ENCODE measurements around the gene ACTRT2. TPM values are rescaled to one million over a fixed set of nuclear protein-coding genes. Genes with fewer than 3 reads are reported as not detected.

Gene ACTRT2
- total and polyA plus RNA-seq, 2 of the 8 experiments (the other 6 are each of a cell fraction or from before 2014, with no cell fraction given), result not detected

DNA sequence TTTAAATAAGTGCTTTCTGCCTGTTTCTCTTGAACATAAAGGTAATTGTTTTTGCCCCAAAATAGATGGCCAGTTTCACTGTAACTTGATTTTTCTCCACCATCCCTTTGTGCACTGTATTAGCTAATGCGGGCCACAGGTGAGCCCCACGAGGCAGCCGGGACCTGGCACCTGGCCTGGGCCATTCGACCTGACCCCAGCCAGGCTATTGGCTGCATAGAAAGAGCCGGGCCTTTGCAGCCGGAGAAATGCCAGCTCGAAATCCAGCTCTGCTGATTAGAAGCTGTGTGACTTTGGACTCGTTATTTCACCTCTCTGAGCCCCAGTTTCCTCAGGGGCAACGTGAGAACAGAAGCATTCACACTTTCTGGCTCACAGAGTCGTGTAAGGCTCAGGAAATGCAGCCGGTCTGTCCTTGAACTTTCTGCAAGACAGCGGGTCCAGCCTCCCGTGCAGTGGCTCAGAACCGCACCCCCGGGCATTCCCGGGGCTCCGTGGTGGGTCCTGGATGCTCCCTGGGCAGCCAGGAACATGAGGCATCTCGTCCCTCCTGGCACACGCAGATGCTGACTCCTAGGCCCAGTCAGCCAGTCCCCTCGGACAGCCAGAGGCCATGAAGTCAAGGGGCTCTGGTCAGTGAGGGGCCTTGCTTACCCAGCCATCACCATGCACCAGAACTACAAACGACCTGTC is 37.4 kb upstream of the ACTRT2 start:
- Histone ChIP-seq H2BK20ac (ENCODE audit: low read length) (no peak overlapping the region), H2BK15ac (ENCODE audit: low read length) (no peak overlapping the region), H3K9ac (replicated peaks in 1 of 4; ENCODE audit: extremely low read depth in 1 of 4, low read depth in 3 of 4, low read length in 3 of 4) (no peak overlapping the region), H3K79me1 (ENCODE audit: low read depth, low read length) (no peaks in the 10 kb centered on the region), H3K4me1 (replicated peaks in 1 of 4; ENCODE audit: control insufficient read depth in 3 of 4, insufficient read depth in 4 of 4, low read length in 3 of 4) (no peaks in the 10 kb centered on the region; a peak in 2 of 7 replicates), H3K4me3 (ENCODE audit: extremely low read depth in 1 of 4, insufficient read depth in 2 of 4, low read depth in 3 of 4, low read length in 4 of 4) (no peak overlapping the region), H3K36me3 (ENCODE audit: control insufficient read depth in 2 of 4, insufficient read depth in 4 of 4, low read length in 3 of 4) (no peaks in the 10 kb centered on the region), H2BK5ac (ENCODE audit: low read depth, low read length) (no peak overlapping the region), H4K8ac (ENCODE audit: extremely low read depth, insufficient read depth, low read length) (no peak overlapping the region), H3K27ac (ENCODE audit: low read depth, low read length) (no peak overlapping the region), H3K14ac (ENCODE audit: insufficient read length) (no peak overlapping the region), H3K23ac (ENCODE audit: insufficient read length) (no peak overlapping the region), H3K9me3 (ENCODE audit: insufficient read depth in 2 of 2, low read depth in 1 of 2, low read length in 1 of 2) (peaks cover 78 to 99% of the 10 kb centered on the region in 2 experiments), H3K18ac (ENCODE audit: extremely low read depth, low read length) (no peak overlapping the region), H3K4me2 (ENCODE audit: insufficient read depth in 1 of 2, low read depth in 2 of 2, low read length in 2 of 2) (no peak overlapping the region), H2BK12ac (ENCODE audit: low read depth, low read length) (no peak overlapping the region), H3K56ac (replicated peaks; ENCODE audit: insufficient read length, low read depth, low read length) (no peak overlapping the region), H2BK120ac (replicated peaks; ENCODE audit: low read depth, low read length) (no peak overlapping the region), H4K5ac (ENCODE audit: insufficient read length, low read depth, low read length) (no peak overlapping the region), H2AFZ (ENCODE audit: low read length) (no peak overlapping the region), H3K23me2 (ENCODE audit: low read depth, low read length) (peaks cover 5% of the 10 kb centered on the region; the same call in 1 of the 2 replicates), H4K20me1 (replicated peaks in 1 of 2; ENCODE audit: control insufficient read depth in 1 of 2, insufficient read depth in 2 of 2, low read length in 2 of 2) (no peaks in the 10 kb centered on the region), H3K4ac (replicated peaks; ENCODE audit: insufficient read length, low read depth, low read length) (no peak overlapping the region), H2AK5ac (ENCODE audit: low read depth, low read length) (no peak overlapping the region), H3K27me3 (replicated peaks in 1 of 4; ENCODE audit: control insufficient read depth in 3 of 4, extremely low read depth in 1 of 4, insufficient read depth in 3 of 4, low read length in 3 of 4) (no peaks in the 10 kb centered on the region), H3K79me2 (ENCODE audit: control insufficient read depth in 1 of 2, insufficient read depth in 2 of 2, low read length in 2 of 2) (no peaks in the 10 kb centered on the region), H4K91ac (replicated peaks; ENCODE audit: insufficient read length, low read length) (no peak overlapping the region)
- CTCF ChIA-PET (ENCODE audit: partially characterized antibody), result no interaction called here
- TF ChIP-seq CTBP2 (IDR thresholded peaks at IDR 0.05; ENCODE audit: borderline replicate concordance, insufficient read depth, insufficient read length, low read length) (no peak), SP1 (IDR thresholded peaks at IDR 0.05; ENCODE audit: low read depth, low read length) (no peak), PHF8 (conservative IDR thresholded peaks at IDR 0.05; ENCODE audit: low read depth, low read length) (no peak), SRF (IDR thresholded peaks at IDR 0.05; ENCODE audit: low read depth, low read length) (no peak), RAD21 (IDR thresholded peaks at IDR 0.05 in 1 of 2, conservative IDR thresholded peaks at IDR 0.05 in 1 of 2; ENCODE audit: low read depth in 2 of 2, low read length in 2 of 2) (no peak), KDM5A (IDR thresholded peaks at IDR 0.05; ENCODE audit: low read length) (no peak), NANOG (IDR thresholded peaks at IDR 0.05; ENCODE audit: insufficient read depth, low read depth, low read length, poor library complexity, severe bottlenecking) (no peak), CEBPB (IDR thresholded peaks at IDR 0.05; ENCODE audit: low read depth, low read length) (no peak), RXRA (IDR thresholded peaks at IDR 0.05; ENCODE audit: insufficient read depth, low read depth, low read length) (no peak)
- TF ChIP-seq, protein P1, sequence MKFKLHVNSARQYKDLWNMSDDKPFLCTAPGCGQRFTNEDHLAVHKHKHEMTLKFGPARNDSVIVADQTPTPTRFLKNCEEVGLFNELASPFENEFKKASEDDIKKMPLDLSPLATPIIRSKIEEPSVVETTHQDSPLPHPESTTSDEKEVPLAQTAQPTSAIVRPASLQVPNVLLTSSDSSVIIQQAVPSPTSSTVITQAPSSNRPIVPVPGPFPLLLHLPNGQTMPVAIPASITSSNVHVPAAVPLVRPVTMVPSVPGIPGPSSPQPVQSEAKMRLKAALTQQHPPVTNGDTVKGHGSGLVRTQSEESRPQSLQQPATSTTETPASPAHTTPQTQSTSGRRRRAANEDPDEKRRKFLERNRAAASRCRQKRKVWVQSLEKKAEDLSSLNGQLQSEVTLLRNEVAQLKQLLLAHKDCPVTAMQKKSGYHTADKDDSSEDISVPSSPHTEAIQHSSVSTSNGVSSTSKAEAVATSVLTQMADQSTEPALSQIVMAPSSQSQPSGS (IDR thresholded peaks at IDR 0.05; ENCODE audit: low read length), result no peak
- no peak for DNase-seq (ENCODE audit: low read depth in 1 of 2, low spot score in 2 of 2)
- 83% methylated on average over 17 of the region's 21 CpGs; no CpG with 5 or more reads in 1 of the 2 experiments for WGBS, 2 experiments (ENCODE audit: extremely low coverage in 1 of 2, insufficient coverage in 1 of 2, insufficient read length in 1 of 2, insufficient replicate concordance in 2 of 2, low coverage in 1 of 2, low lambda C conversion rate in 2 of 2, missing lambda C conversion rate in 1 of 2)
- POLR2A ChIA-PET (ENCODE audit: partially characterized antibody), result no interaction called here
- FAIRE-seq, result no peak

Measured in H1 (cell line).